NT2/D1 (cell line): ENCODE results near the gene ZBTB16.
A peak's percentile ranks its signal among the peaks of the same experiment; 100 is the strongest.

Source experiments
- DNase-seq: peaks from one replicate; pipeline ENCODE4 v3.0.0-alpha.2; 2011; ENCODE audit warnings: low read depth, low spot score
- H3K27me3 ChIP-seq: 2 replicates; pipeline ENCODE4 v1.6.0; 2011; ENCODE audit warnings: mild to moderate bottlenecking; ENCODE audit not compliant: insufficient read length, insufficient read depth
- H3K36me3 ChIP-seq: 2 replicates; pipeline ENCODE4 v1.6.1; 2011; ENCODE audit warnings: mild to moderate bottlenecking, low read length, mixed read lengths; ENCODE audit not compliant: insufficient read depth, insufficient read length
- H3K4me1 ChIP-seq: 2 replicates; pipeline ENCODE4 v1.5.1; 2011; ENCODE audit not compliant: insufficient read depth, insufficient read length
- H3K4me3 ChIP-seq: 2 replicates; pipeline ENCODE4 v1.5.1; 2011; ENCODE audit warnings: low read depth; ENCODE audit not compliant: insufficient read length
- H3K9ac ChIP-seq: 2 replicates; pipeline ENCODE4 v1.6.0; 2011; ENCODE audit warnings: low read depth; ENCODE audit not compliant: insufficient read length
- H3K9me3 ChIP-seq: 2 replicates; pipeline ENCODE4 v1.5.1; 2011; ENCODE audit warnings: mild to moderate bottlenecking, low read length; ENCODE audit not compliant: insufficient read depth
- SUZ12 ChIP-seq: IDR thresholded peaks from 2 replicates; pipeline ENCODE4 v1.6.1; 2011; ENCODE audit not compliant: insufficient read length, insufficient read depth; ENCODE audit errors: extremely low read depth
- YY1 ChIP-seq: IDR thresholded peaks from 2 replicates; pipeline ENCODE4 v1.6.1; 2011; ENCODE audit not compliant: insufficient read length, insufficient read depth
- ZNF274 ChIP-seq: IDR thresholded peaks from 2 replicates; pipeline ENCODE4 v1.6.1; 2011; ENCODE audit warnings: mild to moderate bottlenecking, low read depth, low read length

ZBTB16 gene

GRCh38 chr11:114059984-114060391 is 477 bp downstream of the ZBTB16 start:
- no peak for TF ChIP-seq SUZ12
- TF ChIP-seq ZNF274, result no peak
- TF ChIP-seq YY1, result no peak
- H3K4me3 ChIP-seq, result peak overlapping the region; percentile 60
- no peaks in the 10 kb centered on the region for H3K9me3 ChIP-seq
- peak overlapping the region; percentile 56 for H3K9ac ChIP-seq
- DNase-seq, result no peak
- peaks cover 6% of the 10 kb centered on the region for H3K4me1 ChIP-seq
- peaks cover 79% of the 10 kb centered on the region for H3K27me3 ChIP-seq
- no peaks in the 10 kb centered on the region for H3K36me3 ChIP-seq

DNA sequence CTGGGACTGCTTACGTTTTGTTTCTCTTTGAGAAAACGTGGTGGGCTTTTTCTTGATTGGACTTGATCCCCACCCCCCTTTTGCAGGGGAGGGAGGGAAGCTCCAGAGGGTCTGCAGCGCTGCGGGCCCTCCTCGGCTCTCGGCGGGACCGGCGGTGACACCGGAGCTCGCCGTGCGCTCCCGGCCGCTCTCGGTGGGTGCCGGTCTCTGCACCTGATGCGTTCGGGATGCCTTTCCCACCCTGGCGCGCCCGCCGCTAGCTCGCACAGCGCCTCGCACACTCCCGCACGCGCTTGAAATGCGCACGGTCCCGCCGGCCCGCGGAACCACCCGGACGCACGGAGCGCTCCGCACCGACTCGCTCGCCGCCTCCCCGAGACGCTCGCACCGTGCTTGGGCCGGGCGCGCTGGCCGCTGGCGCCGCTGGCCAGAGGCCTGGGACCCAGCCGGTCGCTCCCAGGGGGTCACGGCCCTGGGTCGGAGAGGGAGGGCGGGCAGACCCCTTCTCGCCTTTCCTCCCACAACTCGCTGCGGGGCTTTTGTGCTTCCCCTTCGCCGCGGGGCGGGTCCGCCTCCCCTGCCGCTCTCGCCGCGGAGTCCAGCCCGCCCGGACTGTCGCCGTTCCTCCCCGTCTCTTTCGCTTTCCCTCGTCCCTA is 1.0 kb downstream of the ZBTB16 start:
- no peaks in the 10 kb centered on the region for H3K9me3 ChIP-seq
- H3K9ac ChIP-seq, result peak overlapping the region; percentile 56
- TF ChIP-seq ZNF274 (no peak), SUZ12 (no peak), YY1 (no peak)
- H3K4me3 ChIP-seq, result peak overlapping the region; percentile 60
- no peaks in the 10 kb centered on the region for H3K36me3 ChIP-seq
- no peak for DNase-seq
- H3K4me1 ChIP-seq, result peaks cover 6% of the 10 kb centered on the region
- H3K27me3 ChIP-seq, result peaks cover 82% of the 10 kb centered on the region

- Histone ChIP-seq H3K27me3 (peaks cover 82% of the 10 kb centered on the region), H3K4me3 (peak overlapping the region; percentile 60), H3K9me3 (no peaks in the 10 kb centered on the region), H3K36me3 (no peaks in the 10 kb centered on the region), H3K4me1 (peaks cover 6% of the 10 kb centered on the region), H3K9ac (peak overlapping the region; percentile 56)
- TF ChIP-seq ZNF274, result no peak
- no peak for TF ChIP-seq SUZ12
- no peak for DNase-seq
Measured at GRCh38 chr11:114061048-114061680, 1.7 kb downstream of the ZBTB16 start.

DNA sequence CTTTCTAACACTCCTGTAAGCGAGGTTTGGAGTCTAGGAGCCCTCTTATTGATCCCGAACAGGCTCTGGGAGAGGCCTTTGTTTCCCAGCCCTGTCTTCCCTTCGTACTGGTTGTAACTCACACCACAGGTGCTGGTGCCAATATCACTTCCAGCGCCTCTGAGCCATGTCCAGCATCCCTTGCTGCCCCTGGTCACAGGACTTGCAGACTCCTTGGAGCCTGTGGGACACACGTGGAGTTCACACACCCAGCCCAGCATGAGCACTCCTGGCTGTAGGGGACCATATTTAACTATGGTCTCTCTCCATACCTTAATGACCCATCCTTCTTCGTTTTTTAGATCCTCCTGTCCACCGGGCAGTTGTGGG is 2.2 kb downstream of the ZBTB16 start:
- Histone ChIP-seq H3K9ac (peak overlapping the region; percentile 56), H3K27me3 (peaks cover 77% of the 10 kb centered on the region), H3K9me3 (no peaks in the 10 kb centered on the region), H3K4me1 (peaks cover 6% of the 10 kb centered on the region), H3K4me3 (peak overlapping the region; percentile 60), H3K36me3 (no peaks in the 10 kb centered on the region)
- no peak for TF ChIP-seq SUZ12
- TF ChIP-seq YY1, result no peak
- no peak for TF ChIP-seq ZNF274
- DNase-seq, result no peak

GRCh38 chr11:114062272-114062671 is 2.8 kb downstream of the ZBTB16 start:
- no peak for TF ChIP-seq YY1
- no peak for TF ChIP-seq SUZ12
- no peak for TF ChIP-seq ZNF274
- peaks cover 71% of the 10 kb centered on the region for H3K27me3 ChIP-seq
- no peak overlapping the region for H3K4me3 ChIP-seq
- peaks cover 6% of the 10 kb centered on the region for H3K4me1 ChIP-seq
- no peak for DNase-seq
- no peaks in the 10 kb centered on the region for H3K36me3 ChIP-seq
- H3K9ac ChIP-seq, result no peak overlapping the region
- H3K9me3 ChIP-seq, result no peaks in the 10 kb centered on the region

GRCh38 chr11:114063149-114063828 is 3.8 kb downstream of the ZBTB16 start:
- no peak for DNase-seq
- H3K4me3 ChIP-seq, result no peak overlapping the region

GRCh38 chr11:114063829-114064201 is 4.3 kb downstream of the ZBTB16 start:
- H3K36me3 ChIP-seq, result no peaks in the 10 kb centered on the region
- peaks cover 3% of the 10 kb centered on the region for H3K4me1 ChIP-seq
- TF ChIP-seq SUZ12 (no peak), YY1 (no peak)
- H3K27me3 ChIP-seq, result peaks cover 56% of the 10 kb centered on the region
- no peak overlapping the region for H3K9ac ChIP-seq
- H3K9me3 ChIP-seq, result no peaks in the 10 kb centered on the region
- H3K4me3 ChIP-seq, result no peak overlapping the region
- DNase-seq, result no peak

More at GRCh38 chr11:114063149-114063828, 3.8 kb downstream of the ZBTB16 start:
- no peak for TF ChIP-seq YY1
- TF ChIP-seq ZNF274, result no peak
- TF ChIP-seq SUZ12, result no peak
- Histone ChIP-seq H3K36me3 (no peaks in the 10 kb centered on the region), H3K9me3 (no peaks in the 10 kb centered on the region), H3K27me3 (peaks cover 61% of the 10 kb centered on the region), H3K4me1 (peaks cover 4% of the 10 kb centered on the region), H3K9ac (no peak overlapping the region)
